Transverse colon (tissue), 3 donors: ENCODE measurements around the gene FCRL6.

Experiments
- POLR2A ChIP-seq: fragments of 450-650 bp; IDR thresholded peaks from one replicate; pipeline ENCODE4 v1.6.1; 2016; ENCODE audit warnings: antibody characterized with exemption, mild to moderate bottlenecking, moderate library complexity
- TF ChIP-seq, protein P1 (sequence below), 5 experiments: fragments of 200-600 bp in 3 of 5; fragments of 450-650 bp in 2 of 5; sonication (generic) in 3 of 5; IDR thresholded peaks; 1 replicate in 2 of 5; 2 replicates in 3 of 5; pipeline ENCODE4 v1.5.1; 2016 to 2017; ENCODE audit warnings: antibody characterized with exemption in 5 of 5, inconsistent platforms in 3 of 5, mild to moderate bottlenecking in 2 of 5, moderate library complexity in 1 of 5

DNA sequence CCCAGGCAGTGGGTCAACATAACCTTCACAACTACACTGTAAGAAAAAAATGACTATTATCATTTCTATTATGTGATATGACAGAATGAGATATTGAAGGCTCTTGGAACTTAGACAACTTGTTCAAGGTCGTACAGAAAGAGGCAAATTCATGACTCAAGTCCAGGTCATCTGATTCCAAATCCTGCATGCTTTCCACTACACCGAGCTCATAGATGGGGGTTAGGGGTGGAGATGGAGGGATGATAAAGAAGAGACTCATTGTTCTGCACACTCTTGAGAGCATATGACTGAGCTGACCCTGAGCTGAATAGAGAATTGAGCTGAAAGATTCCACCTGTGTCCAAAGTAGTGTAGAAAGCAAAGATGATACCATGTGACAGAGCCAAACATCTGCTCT, 2.8 kb downstream of the FCRL6 start:
- TF ChIP-seq, protein P1, sequence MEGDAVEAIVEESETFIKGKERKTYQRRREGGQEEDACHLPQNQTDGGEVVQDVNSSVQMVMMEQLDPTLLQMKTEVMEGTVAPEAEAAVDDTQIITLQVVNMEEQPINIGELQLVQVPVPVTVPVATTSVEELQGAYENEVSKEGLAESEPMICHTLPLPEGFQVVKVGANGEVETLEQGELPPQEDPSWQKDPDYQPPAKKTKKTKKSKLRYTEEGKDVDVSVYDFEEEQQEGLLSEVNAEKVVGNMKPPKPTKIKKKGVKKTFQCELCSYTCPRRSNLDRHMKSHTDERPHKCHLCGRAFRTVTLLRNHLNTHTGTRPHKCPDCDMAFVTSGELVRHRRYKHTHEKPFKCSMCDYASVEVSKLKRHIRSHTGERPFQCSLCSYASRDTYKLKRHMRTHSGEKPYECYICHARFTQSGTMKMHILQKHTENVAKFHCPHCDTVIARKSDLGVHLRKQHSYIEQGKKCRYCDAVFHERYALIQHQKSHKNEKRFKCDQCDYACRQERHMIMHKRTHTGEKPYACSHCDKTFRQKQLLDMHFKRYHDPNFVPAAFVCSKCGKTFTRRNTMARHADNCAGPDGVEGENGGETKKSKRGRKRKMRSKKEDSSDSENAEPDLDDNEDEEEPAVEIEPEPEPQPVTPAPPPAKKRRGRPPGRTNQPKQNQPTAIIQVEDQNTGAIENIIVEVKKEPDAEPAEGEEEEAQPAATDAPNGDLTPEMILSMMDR (IDR thresholded peaks at IDR 0.05): no peak
- TF ChIP-seq POLR2A: no peak
